Testis (tissue), 3 donors: Measurements from ENCODE around the gene TRABD2B. TPM values are rescaled to one million over a fixed set of nuclear protein-coding genes. Genes with fewer than 3 reads are reported as not detected.

ENCODE experiments used
- DNase-seq: peaks from one replicate; pipeline ENCODE4 v3.0.0-alpha.2; 2019
- H3K27ac ChIP-seq, 2 donors: fragments of 200-600 bp; sonication (generic); one replicate each; pipeline ENCODE4 v1.5.1; 2019
- H3K27me3 ChIP-seq: fragments of 200-600 bp; sonication (generic); one replicate; pipeline ENCODE4 v1.5.1; 2019
- H3K36me3 ChIP-seq: fragments of 200-600 bp; sonication (generic); one replicate; pipeline ENCODE4 v1.5.1; 2017; ENCODE audit warnings: low read depth; ENCODE audit errors: missing control alignments
- H3K4me1 ChIP-seq: fragments of 200-600 bp; sonication (generic); one replicate; pipeline ENCODE4 v1.5.1; 2019
- H3K4me3 ChIP-seq, 2 donors: fragments of 200-600 bp; sonication (generic); one replicate each; pipeline ENCODE4 v1.5.1; 2017 to 2019
- H3K9me3 ChIP-seq: fragments of 200-600 bp; sonication (generic); one replicate; pipeline ENCODE4 v1.5.1; 2017
- POLR2A ChIP-seq: fragments of 450-650 bp; IDR thresholded peaks from one replicate; pipeline ENCODE4 v1.6.1; 2017; ENCODE audit warnings: antibody characterized with exemption, mild to moderate bottlenecking, moderate library complexity
- WGBS, 2 donors: methylation state at CpG; one replicate each; pipeline ENCODE4 v1.1.5; 2018; 5-methylcytosine and 5-hydroxymethylcytosine counted together
- intact Hi-C: fragments of 100-400 bp; cut with DNase I; formaldehyde crosslinking; loops from one replicate; pipeline ENCODE4 v1.15.1; 2023; ENCODE audit warnings: low total_unique reads
- polyA plus RNA-seq: library from polyadenylated mRNA; stranded (reverse); fragments of 350-450 nt; fragmentation: Illumina TruSeq; extraction: RNeasy Lipid Tissue Mini Kit (QIAGEN cat#74804); gene quantifications from one replicate; pipeline ENCODE4 v1.2.3, GENCODE V29; 2014; ENCODE audit warnings: low read depth, low replicate concordance; ENCODE audit not compliant: insufficient read depth
- total RNA-seq, 2 donors: library from RNA; depleted of rRNA; stranded (reverse); fragments of >200 nt; gene quantifications; one replicate each; pipeline ENCODE4 v1.2.3, GENCODE V29; 2016
- TF ChIP-seq, protein P1 (sequence below), 3 experiments: fragments of 450-650 bp in 2 of 3; fragments of 200-600 bp in 1 of 3; sonication (generic) in 1 of 3; IDR thresholded peaks; one replicate each; pipeline ENCODE4 v1.5.1; 2016 to 2019; ENCODE audit warnings: antibody characterized with exemption in 3 of 3, mild to moderate bottlenecking in 2 of 3, moderate library complexity in 1 of 3

The TRABD2B gene
- total and polyA plus RNA-seq, 3 donors from 2014 or later = 1.9 to 2.7 (median 2.0) TPM

DNA sequence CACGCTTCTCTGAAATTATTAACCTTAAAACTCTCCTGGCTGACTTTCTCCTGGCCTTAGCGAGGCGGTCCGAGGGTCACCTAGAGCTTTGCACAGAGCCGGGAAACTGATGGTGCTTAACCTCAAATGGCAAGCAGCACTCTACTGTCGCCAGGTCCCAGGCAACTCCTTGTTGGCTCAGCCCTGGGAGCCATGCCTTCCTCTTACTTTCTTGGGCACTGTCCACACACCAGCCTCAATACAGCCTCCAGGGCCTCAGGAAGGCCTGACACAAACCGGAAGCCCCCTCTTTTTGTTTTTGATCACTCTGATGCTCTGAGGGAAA, 3.8 kb downstream of the TRABD2B start:
- 91 to 94% methylated on average over 6 to 7 of the region's 7 CpGs for WGBS, 2 donors
- no peak overlapping the region for H3K4me3 ChIP-seq
- no peak overlapping the region for H3K27ac ChIP-seq
- TF ChIP-seq, protein P1, sequence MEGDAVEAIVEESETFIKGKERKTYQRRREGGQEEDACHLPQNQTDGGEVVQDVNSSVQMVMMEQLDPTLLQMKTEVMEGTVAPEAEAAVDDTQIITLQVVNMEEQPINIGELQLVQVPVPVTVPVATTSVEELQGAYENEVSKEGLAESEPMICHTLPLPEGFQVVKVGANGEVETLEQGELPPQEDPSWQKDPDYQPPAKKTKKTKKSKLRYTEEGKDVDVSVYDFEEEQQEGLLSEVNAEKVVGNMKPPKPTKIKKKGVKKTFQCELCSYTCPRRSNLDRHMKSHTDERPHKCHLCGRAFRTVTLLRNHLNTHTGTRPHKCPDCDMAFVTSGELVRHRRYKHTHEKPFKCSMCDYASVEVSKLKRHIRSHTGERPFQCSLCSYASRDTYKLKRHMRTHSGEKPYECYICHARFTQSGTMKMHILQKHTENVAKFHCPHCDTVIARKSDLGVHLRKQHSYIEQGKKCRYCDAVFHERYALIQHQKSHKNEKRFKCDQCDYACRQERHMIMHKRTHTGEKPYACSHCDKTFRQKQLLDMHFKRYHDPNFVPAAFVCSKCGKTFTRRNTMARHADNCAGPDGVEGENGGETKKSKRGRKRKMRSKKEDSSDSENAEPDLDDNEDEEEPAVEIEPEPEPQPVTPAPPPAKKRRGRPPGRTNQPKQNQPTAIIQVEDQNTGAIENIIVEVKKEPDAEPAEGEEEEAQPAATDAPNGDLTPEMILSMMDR (IDR thresholded peaks at IDR 0.05) = no peak
- no peak for TF ChIP-seq POLR2A
- intact Hi-C loops = no loop called here
- no peaks in the 10 kb centered on the region for H3K4me1 ChIP-seq
- no peaks in the 10 kb centered on the region for H3K27me3 ChIP-seq
- no peaks in the 10 kb centered on the region for H3K9me3 ChIP-seq
- no peaks in the 10 kb centered on the region for H3K36me3 ChIP-seq
- DNase-seq = no peak

DNA sequence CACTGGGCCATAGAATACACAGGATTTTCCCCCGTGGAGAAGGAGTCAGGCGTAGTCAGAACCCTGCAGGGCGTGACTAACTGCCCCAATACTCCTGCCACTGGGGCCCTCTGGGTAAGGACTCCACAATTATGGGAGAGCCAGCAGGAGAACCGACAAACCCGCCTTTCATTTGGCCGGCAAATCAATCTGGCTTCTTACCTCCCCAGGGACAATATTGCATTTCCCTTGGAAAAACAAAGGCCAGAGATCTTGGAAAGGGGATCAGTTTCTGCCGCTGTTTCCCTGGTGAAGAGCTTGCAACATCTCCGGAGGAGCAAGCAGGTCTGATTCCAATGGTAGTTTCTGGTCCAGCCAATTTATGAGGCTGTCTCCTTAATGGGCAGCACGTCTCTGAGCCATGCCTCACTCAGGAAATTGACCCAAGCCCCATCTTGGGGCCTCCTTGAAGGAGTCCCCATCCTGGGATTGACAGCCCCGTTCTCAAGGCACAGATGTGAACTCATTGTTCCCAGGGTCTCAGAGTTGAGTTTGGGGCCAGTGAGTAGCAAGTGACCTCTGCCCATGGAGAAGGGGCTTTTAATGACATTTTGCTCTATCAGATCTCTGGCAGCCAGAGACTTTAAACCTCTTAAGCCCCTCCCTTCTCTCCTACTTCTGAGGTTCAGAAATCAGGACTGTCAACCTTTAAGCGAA, 4.3 kb downstream of the TRABD2B start:
- no peak overlapping the region for H3K27ac ChIP-seq
- TF ChIP-seq POLR2A = no peak
- TF ChIP-seq, protein P1 (IDR thresholded peaks at IDR 0.05) = no peak
- H3K4me3 ChIP-seq = no peak overlapping the region
- intact Hi-C loops = no loop called here
- no peaks in the 10 kb centered on the region for H3K36me3 ChIP-seq
- 74 to 81% methylated on average over 11 of the region's 11 CpGs for WGBS, 2 donors
- no peaks in the 10 kb centered on the region for H3K4me1 ChIP-seq
- H3K9me3 ChIP-seq = no peaks in the 10 kb centered on the region
- H3K27me3 ChIP-seq = no peaks in the 10 kb centered on the region
- DNase-seq = no peak

DNA sequence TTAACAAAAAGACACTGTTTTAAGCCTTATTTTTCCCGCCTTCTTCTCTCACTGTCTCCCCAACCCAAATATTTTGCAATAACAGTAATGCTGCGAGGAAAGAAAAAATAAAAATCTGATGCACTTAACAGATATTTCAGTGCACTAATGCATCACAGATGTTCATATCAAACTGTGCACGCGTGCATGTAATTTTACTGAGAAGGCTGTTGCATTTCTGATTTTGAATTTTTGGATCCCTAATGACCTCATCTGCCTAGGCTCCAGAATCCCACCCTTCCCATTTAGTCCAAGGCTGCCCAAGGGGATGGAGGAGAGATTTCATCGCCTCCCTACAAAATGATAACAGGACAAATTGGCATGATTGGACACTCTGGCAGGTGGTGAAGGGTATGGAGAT, 5.5 kb downstream of the TRABD2B start:
- H3K36me3 ChIP-seq = no peaks in the 10 kb centered on the region
- no peaks in the 10 kb centered on the region for H3K9me3 ChIP-seq
- H3K4me3 ChIP-seq = no peak overlapping the region
- DNase-seq = no peak
- intact Hi-C loops = no loop called here
- TF ChIP-seq POLR2A = no peak
- TF ChIP-seq, protein P1 (IDR thresholded peaks at IDR 0.05) = no peak
- H3K4me1 ChIP-seq = no peaks in the 10 kb centered on the region
- WGBS, 2 donors = 87 to 92% methylated on average over 5 of the region's 5 CpGs
- no peak overlapping the region for H3K27ac ChIP-seq
- no peaks in the 10 kb centered on the region for H3K27me3 ChIP-seq

DNA sequence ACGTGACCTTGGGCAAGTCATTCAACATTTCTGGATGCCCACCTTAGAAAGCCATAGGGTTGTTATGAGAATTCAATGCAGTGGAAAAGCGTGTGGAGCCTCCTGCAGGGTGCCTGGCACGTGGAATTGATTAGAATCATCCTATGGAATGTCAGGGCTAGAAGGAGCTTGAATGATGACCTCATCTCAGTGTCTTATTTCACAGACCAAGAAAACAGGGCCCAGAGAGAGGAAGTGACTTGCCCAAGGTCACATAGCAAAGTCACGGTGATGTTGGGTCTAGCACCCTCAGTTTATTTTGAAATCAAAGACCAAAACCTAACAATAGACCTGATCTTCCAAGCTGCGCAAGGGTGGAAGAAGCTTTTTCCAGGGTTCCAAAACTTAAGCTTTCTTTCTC, 6.0 kb downstream of the TRABD2B start:
- WGBS, 2 donors = 83 to 85% methylated on average over 5 of the region's 5 CpGs
- DNase-seq = no peak
- Histone ChIP-seq H3K27me3 (no peaks in the 10 kb centered on the region), H3K27ac (no peak overlapping the region), H3K9me3 (no peaks in the 10 kb centered on the region), H3K4me1 (no peaks in the 10 kb centered on the region), H3K36me3 (no peaks in the 10 kb centered on the region), H3K4me3 (no peak overlapping the region)
- TF ChIP-seq, protein P1 (IDR thresholded peaks at IDR 0.05) = no peak
- no peak for TF ChIP-seq POLR2A
- intact Hi-C loops = no loop called here

GRCh38 chr1:47990286-47990685, 6.9 kb downstream of the TRABD2B start:
- Histone ChIP-seq H3K27ac (no peak overlapping the region), H3K4me1 (no peaks in the 10 kb centered on the region), H3K27me3 (no peaks in the 10 kb centered on the region), H3K36me3 (no peaks in the 10 kb centered on the region), H3K4me3 (no peak overlapping the region), H3K9me3 (no peaks in the 10 kb centered on the region)
- DNase-seq = no peak
- intact Hi-C loops = no loop called here
- 87 to 100% methylated on average over 1 to 4 of the region's 4 CpGs for WGBS, 2 donors
- TF ChIP-seq, protein P1 (IDR thresholded peaks at IDR 0.05) = no peak
- TF ChIP-seq POLR2A = no peak
